HepG2 (cell line): ENCODE results near the gene ZNF821. TPM values are rescaled to one million over a fixed set of nuclear protein-coding genes. Genes with fewer than 3 reads are reported as not detected.

Source experiments
- ATF7-NPFF ChIP-seq: sonication (generic); formaldehyde crosslinking; IDR thresholded peaks from 2 replicates; pipeline ENCODE4 v1.8.1; 2023; ENCODE audit warnings: mild to moderate bottlenecking, low read depth, missing genetic modification reagents, moderate library complexity
- BHLHE40 ChIP-seq: IDR thresholded peaks from 2 replicates; pipeline ENCODE4 v1.6.1; 2011; ENCODE audit warnings: low read length, improper control_type of control experiment
- BRCA1 ChIP-seq: sonication (generic); formaldehyde crosslinking; IDR thresholded peaks from 2 replicates; pipeline ENCODE4 v1.4.0; 2020; ENCODE audit warnings: missing genetic modification reagents
- CAMTA2 ChIP-seq: sonication (generic); formaldehyde crosslinking; IDR thresholded peaks from 2 replicates; pipeline ENCODE4 v1.4.0; 2020; ENCODE audit warnings: mild to moderate bottlenecking, missing genetic modification reagents, borderline replicate concordance
- FOXK2 ChIP-seq: fragments of 450-650 bp; IDR thresholded peaks from 2 replicates; pipeline ENCODE4 v1.6.1; 2016
- HMGA1 ChIP-seq: sonication (generic); formaldehyde crosslinking; conservative IDR thresholded peaks from 2 replicates; pipeline ENCODE4 v1.4.0; 2020; ENCODE audit warnings: missing genetic modification reagents
- ISL2 ChIP-seq: sonication (generic); formaldehyde crosslinking; IDR thresholded peaks from 2 replicates; pipeline ENCODE4 v1.5.0; 2020; ENCODE audit warnings: missing genetic modification reagents
- JDP2 ChIP-seq: sonication (generic); formaldehyde crosslinking; IDR thresholded peaks from 2 replicates; pipeline ENCODE4 v1.8.1; 2022; ENCODE audit warnings: missing genetic modification reagents, borderline replicate concordance
- JUND ChIP-seq: sonication (generic); formaldehyde crosslinking; IDR thresholded peaks from 2 replicates; pipeline ENCODE4 v1.8.0; 2022; ENCODE audit warnings: mild to moderate bottlenecking, missing genetic modification reagents
- NFE2L1 ChIP-seq: sonication (generic); formaldehyde crosslinking; IDR thresholded peaks from 2 replicates; pipeline ENCODE4 v1.4.0; 2020; ENCODE audit warnings: missing genetic modification reagents, mild to moderate bottlenecking, borderline replicate concordance
- NFYB ChIP-seq: sonication (generic); formaldehyde crosslinking; IDR thresholded peaks from 2 replicates; pipeline ENCODE4 v1.4.0; 2020; ENCODE audit warnings: missing genetic modification reagents
- PHB2 ChIP-seq: fragments of 450-650 bp; IDR thresholded peaks from 2 replicates; pipeline ENCODE4 v1.6.1; 2018; ENCODE audit not compliant: partially characterized antibody
- PHF5A ChIP-seq: IDR thresholded peaks from one replicate; pipeline ENCODE4 v1.6.1; 2018; ENCODE audit warnings: low read depth, missing genetic modification reagents; ENCODE audit not compliant: unreplicated experiment
- RBFOX2 ChIP-seq: fragments of 200-400 bp; formaldehyde crosslinking; IDR thresholded peaks from 2 replicates; pipeline ENCODE4 v1.6.1; 2017; ENCODE audit warnings: low read depth, mild to moderate bottlenecking, low read length
- SAP130 ChIP-seq: IDR thresholded peaks from 2 replicates; pipeline ENCODE4 v1.6.1; 2016; ENCODE audit warnings: low read depth
- SATB2 ChIP-seq: sonication (generic); formaldehyde crosslinking; IDR thresholded peaks from 2 replicates; pipeline ENCODE4 v1.5.0; 2020; ENCODE audit warnings: missing genetic modification reagents
- SUZ12 ChIP-seq: fragments of 150-350 bp; IDR thresholded peaks from 2 replicates; pipeline ENCODE4 v1.6.1; 2014; ENCODE audit warnings: low read depth, low read length
- TSC22D2 ChIP-seq: sonication (generic); formaldehyde crosslinking; IDR thresholded peaks from 2 replicates; pipeline ENCODE4 v1.5.1; 2020; ENCODE audit warnings: missing genetic modification reagents, mild to moderate bottlenecking, borderline replicate concordance
- ZNF205 ChIP-seq: IDR thresholded peaks from 2 replicates; pipeline ENCODE4 v1.6.1; 2018; ENCODE audit warnings: missing biosample characterization, missing genetic modification reagents
- ZNF33A ChIP-seq: sonication (generic); formaldehyde crosslinking; IDR thresholded peaks from 2 replicates; pipeline ENCODE4 v1.5.1; 2020; ENCODE audit warnings: missing genetic modification reagents, mild to moderate bottlenecking, moderate library complexity, borderline replicate concordance
- ZNF383 ChIP-seq: sonication (generic); formaldehyde crosslinking; IDR thresholded peaks from 2 replicates; pipeline ENCODE4 v1.4.0; 2020; ENCODE audit warnings: missing genetic modification reagents, mild to moderate bottlenecking, borderline replicate concordance
- ZNF605 ChIP-seq: sonication (generic); formaldehyde crosslinking; IDR thresholded peaks from 2 replicates; pipeline ENCODE4 v1.8.0; 2022; ENCODE audit warnings: mild to moderate bottlenecking, missing genetic modification reagents
- ZNF788 ChIP-seq: sonication (generic); formaldehyde crosslinking; IDR thresholded peaks from 2 replicates; pipeline ENCODE4 v1.5.0; 2020; ENCODE audit warnings: mild to moderate bottlenecking, missing genetic modification reagents, borderline replicate concordance
- polyA plus RNA-seq, 8 experiments: library from polyadenylated mRNA; depleted of rRNA in 3 of 8; stranded (reverse) in 7 of 8; unstranded in 1 of 8; fragments of >200 nt; fragmentation: Illumina TruSeq in 4 of 8; extraction: Trizol in 4 of 8; gene quantifications; 2 replicates each; pipeline versions ENCODE4 v1.2.1 to v1.2.3, GENCODE V29; 2011 to 2016; ENCODE audit warnings: low read depth in 4 of 8, missing spikeins in 1 of 8, mixed read lengths in 1 of 8; ENCODE audit not compliant: insufficient read depth in 1 of 8
- total RNA-seq, 5 experiments: library from RNA; depleted of rRNA; stranded (reverse); fragments of >200 nt; fragmentation: Illumina TruSeq; extraction: Trizol; gene quantifications; 2 replicates each; pipeline ENCODE4 v1.2.3, GENCODE V29; 2016; ENCODE audit warnings: low read depth in 1 of 5
- TF ChIP-seq, protein P1 (sequence below): sonication (generic); formaldehyde crosslinking; IDR thresholded peaks from 2 replicates; pipeline ENCODE4 v1.4.0; 2020; ENCODE audit warnings: missing genetic modification reagents
- TF ChIP-seq, protein P2 (sequence below): IDR thresholded peaks from 2 replicates; pipeline ENCODE4 v1.6.1; 2016; ENCODE audit warnings: low read depth, borderline replicate concordance
- TF ChIP-seq, protein P3 (sequence below): sonication (generic); formaldehyde crosslinking; IDR thresholded peaks from 2 replicates; pipeline ENCODE4 v1.4.0; 2020; ENCODE audit warnings: missing genetic modification reagents
- TF ChIP-seq, protein P4 (sequence below): sonication (generic); formaldehyde crosslinking; IDR thresholded peaks from 2 replicates; pipeline ENCODE4 v1.8.1; 2022; ENCODE audit warnings: low read depth, mild to moderate bottlenecking, missing genetic modification reagents

Gene ZNF821
- total and polyA plus RNA-seq, 2 of the 13 experiments (the other 11 are each of a cell fraction or from before 2014, with no cell fraction given): 7.0 to 9.1 TPM

DNA sequence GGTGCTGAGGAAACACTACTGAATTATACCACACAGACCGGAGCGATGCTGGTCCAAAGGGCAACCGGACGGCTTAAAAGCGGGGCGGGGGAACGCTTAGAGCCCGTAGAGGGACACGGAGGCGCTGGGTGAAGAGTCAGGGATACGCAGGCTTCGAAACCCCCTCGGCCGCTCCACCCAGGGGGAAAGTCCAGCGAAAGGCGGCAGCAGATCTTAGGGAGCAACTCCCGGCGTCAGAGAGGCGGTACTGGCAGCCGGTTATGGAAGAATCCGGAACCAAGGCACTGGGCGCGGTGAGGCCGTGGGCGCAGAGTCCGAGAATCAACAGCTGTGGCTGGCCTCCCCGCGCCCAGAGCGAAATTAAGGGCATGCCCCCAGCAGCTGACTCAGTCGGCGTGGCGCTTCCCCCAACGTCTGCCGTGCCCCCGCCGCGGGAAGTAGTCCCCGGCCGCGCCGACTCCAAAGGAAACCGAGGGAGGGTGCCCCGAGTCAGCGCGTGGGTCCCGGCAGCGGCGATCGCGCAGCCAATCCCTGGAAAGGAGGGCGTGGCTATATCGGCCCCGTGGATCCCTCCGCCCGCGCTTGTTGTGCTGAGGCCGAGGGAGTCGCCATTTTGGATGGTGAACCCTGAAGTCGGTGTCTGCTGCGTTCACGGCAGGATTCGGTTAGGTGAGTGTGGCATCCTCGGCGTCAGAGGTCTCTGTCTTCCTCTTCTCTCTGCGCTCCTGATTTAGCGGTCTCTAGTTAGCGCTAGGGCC lies 11.1 kb upstream of the ZNF821 start, which contains the start of gene IST1 (continued):
- TF ChIP-seq SATB2 (CRISPR knock-in tag) (peak; percentile 49), ATF7-NPFF (CRISPR knock-in tag) (peak; percentile 97), PHB2 (no peak), ZNF33A (CRISPR knock-in tag) (peak; percentile 71; the same call in 1 of the 2 replicates), CAMTA2 (CRISPR knock-in tag) (no peak), SAP130 (CRISPR knock-in tag) (peak; percentile 98), NFE2L1 (CRISPR knock-in tag) (no peak), ZNF205 (CRISPR knock-in tag) (peak; percentile 86), RBFOX2 (peak; percentile 98), ZNF383 (CRISPR knock-in tag) (peak; percentile 66), ISL2 (CRISPR knock-in tag) (peak; percentile 89), BRCA1 (peak; percentile 96), FOXK2 (peak; percentile 90), BHLHE40 (peak; percentile 63), ZNF788 (CRISPR knock-in tag) (peak; percentile 99), TSC22D2 (CRISPR knock-in tag) (no peak), SUZ12 (0 out of 2 replicates have a peak, but pooled peaks have one; percentile 3), JDP2 (CRISPR knock-in tag) (no peak; the same call in 1 of the 2 replicates), ZNF605 (CRISPR knock-in tag) (peak; percentile 98), NFYB (peak; percentile 91), JUND (CRISPR knock-in tag) (peak; percentile 89), HMGA1 (CRISPR knock-in tag) (no peak), PHF5A (CRISPR knock-in tag) (peak; percentile 87)
- TF ChIP-seq, protein P1, sequence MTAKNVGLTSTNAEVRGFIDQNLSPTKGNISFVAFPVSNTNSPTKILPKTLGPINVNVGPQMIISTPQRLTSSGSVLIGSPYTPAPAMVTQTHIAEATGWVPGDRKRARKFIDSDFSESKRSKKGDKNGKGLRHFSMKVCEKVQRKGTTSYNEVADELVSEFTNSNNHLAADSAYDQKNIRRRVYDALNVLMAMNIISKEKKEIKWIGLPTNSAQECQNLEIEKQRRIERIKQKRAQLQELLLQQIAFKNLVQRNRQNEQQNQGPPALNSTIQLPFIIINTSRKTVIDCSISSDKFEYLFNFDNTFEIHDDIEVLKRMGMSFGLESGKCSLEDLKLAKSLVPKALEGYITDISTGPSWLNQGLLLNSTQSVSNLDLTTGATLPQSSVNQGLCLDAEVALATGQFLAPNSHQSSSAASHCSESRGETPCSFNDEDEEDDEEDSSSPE (CRISPR knock-in tag): peak; percentile 88
- TF ChIP-seq, protein P2, sequence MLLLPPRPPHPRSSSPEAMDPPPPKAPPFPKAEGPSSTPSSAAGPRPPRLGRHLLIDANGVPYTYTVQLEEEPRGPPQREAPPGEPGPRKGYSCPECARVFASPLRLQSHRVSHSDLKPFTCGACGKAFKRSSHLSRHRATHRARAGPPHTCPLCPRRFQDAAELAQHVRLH (CRISPR knock-in tag): peak; percentile 97; the same call in 1 of the 2 replicates
- TF ChIP-seq, protein P3, sequence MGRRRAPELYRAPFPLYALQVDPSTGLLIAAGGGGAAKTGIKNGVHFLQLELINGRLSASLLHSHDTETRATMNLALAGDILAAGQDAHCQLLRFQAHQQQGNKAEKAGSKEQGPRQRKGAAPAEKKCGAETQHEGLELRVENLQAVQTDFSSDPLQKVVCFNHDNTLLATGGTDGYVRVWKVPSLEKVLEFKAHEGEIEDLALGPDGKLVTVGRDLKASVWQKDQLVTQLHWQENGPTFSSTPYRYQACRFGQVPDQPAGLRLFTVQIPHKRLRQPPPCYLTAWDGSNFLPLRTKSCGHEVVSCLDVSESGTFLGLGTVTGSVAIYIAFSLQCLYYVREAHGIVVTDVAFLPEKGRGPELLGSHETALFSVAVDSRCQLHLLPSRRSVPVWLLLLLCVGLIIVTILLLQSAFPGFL: peak; percentile 73; the same call in 1 of the 2 replicates
- TF ChIP-seq, protein P4, sequence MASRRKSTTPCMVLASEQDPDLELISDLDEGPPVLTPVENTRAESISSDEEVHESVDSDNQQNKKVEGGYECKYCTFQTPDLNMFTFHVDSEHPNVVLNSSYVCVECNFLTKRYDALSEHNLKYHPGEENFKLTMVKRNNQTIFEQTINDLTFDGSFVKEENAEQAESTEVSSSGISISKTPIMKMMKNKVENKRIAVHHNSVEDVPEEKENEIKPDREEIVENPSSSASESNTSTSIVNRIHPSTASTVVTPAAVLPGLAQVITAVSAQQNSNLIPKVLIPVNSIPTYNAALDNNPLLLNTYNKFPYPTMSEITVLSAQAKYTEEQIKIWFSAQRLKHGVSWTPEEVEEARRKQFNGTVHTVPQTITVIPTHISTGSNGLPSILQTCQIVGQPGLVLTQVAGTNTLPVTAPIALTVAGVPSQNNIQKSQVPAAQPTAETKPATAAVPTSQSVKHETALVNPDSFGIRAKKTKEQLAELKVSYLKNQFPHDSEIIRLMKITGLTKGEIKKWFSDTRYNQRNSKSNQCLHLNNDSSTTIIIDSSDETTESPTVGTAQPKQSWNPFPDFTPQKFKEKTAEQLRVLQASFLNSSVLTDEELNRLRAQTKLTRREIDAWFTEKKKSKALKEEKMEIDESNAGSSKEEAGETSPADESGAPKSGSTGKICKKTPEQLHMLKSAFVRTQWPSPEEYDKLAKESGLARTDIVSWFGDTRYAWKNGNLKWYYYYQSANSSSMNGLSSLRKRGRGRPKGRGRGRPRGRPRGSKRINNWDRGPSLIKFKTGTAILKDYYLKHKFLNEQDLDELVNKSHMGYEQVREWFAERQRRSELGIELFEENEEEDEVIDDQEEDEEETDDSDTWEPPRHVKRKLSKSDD (CRISPR knock-in tag): peak; percentile 98
